GM23338 (cell line): Measurements from ENCODE around the gene PSMB5. TPM values are rescaled to one million over a fixed set of nuclear protein-coding genes. Genes with fewer than 3 reads are reported as not detected.

Experiments
- CTCF ChIP-seq, 2 experiments: fragments of 200-600 bp in 1 of 2; sonication (generic) in 1 of 2; conservative IDR thresholded peaks; 2 replicates each; pipeline versions ENCODE4 v1.5.1 to v1.6.1; 2016 to 2017; ENCODE audit warnings: antibody characterized with exemption in 2 of 2, low read depth in 2 of 2, mild to moderate bottlenecking in 2 of 2, moderate library complexity in 1 of 2
- ETS1 ChIP-seq: IDR thresholded peaks from 2 replicates; pipeline ENCODE4 v1.6.1; 2016; ENCODE audit warnings: antibody characterized with exemption
- JUNB ChIP-seq: IDR thresholded peaks from one replicate; pipeline ENCODE4 v1.6.1; 2016; ENCODE audit warnings: antibody characterized with exemption; ENCODE audit not compliant: unreplicated experiment
- POLR2AphosphoS5 ChIP-seq: IDR thresholded peaks from 2 replicates; pipeline ENCODE4 v1.6.1; 2016; ENCODE audit warnings: antibody characterized with exemption, low read depth
- ZNF114 ChIP-seq: fragments of 250-450 bp; sonication (Bioruptor Pico); IDR thresholded peaks from 2 replicates; pipeline ENCODE4 v1.5.0; 2020; ENCODE audit warnings: mild to moderate bottlenecking, moderate library complexity
- ZNF462 ChIP-seq: fragments of 250-450 bp; sonication (Bioruptor Pico); IDR thresholded peaks from 2 replicates; pipeline ENCODE4 v1.5.0; 2020; ENCODE audit warnings: mild to moderate bottlenecking, moderate library complexity
- polyA plus RNA-seq: library from polyadenylated mRNA; unstranded; fragments of >200 nt; fragmentation: Nextera tagmentation; extraction: Ambion mirVana; gene quantifications from 2 replicates; pipeline ENCODE4 v1.2.1, GENCODE V29; 2016
- total RNA-seq: library from RNA; depleted of rRNA; stranded (reverse); fragments of >200 nt; shearing (Covaris generic); gene quantifications from 2 replicates; pipeline ENCODE4 v1.2.3, GENCODE V29; 2014

The PSMB5 gene
- total and polyA plus RNA-seq, 2 experiments from 2014 or later = 265 to 341 TPM

- TF ChIP-seq ZNF462 (CRISPR knock-in tag) (no peak), ZNF114 (CRISPR knock-in tag) (no peak), POLR2AphosphoS5 (no peak), CTCF (conservative IDR thresholded peaks at IDR 0.05; ENCODE audit: low read depth in 2 of 2) (no peak), ETS1 (no peak), JUNB (no peak)
Observed at GRCh38 chr14:23051141-23052057, 16.7 kb upstream of the PSMB5 start (continued).
